Renal cortical epithelial cell (primary cell): ENCODE results near the gene EXOC4. TPM values are rescaled to one million over a fixed set of nuclear protein-coding genes. Genes with fewer than 3 reads are reported as not detected.

Experiments
- DNase-seq: peaks from one replicate; pipeline ENCODE4 v3.0.0-alpha.2; 2011; ENCODE audit warnings: low read depth
- total RNA-seq: library from RNA; depleted of rRNA; stranded (reverse); fragments of >200 nt; gene quantifications from 2 replicates; pipeline ENCODE4 v1.2.3, GENCODE V29; 2014

Gene EXOC4
- total RNA-seq, 1 donor from 2014 or later: 144 TPM

DNA sequence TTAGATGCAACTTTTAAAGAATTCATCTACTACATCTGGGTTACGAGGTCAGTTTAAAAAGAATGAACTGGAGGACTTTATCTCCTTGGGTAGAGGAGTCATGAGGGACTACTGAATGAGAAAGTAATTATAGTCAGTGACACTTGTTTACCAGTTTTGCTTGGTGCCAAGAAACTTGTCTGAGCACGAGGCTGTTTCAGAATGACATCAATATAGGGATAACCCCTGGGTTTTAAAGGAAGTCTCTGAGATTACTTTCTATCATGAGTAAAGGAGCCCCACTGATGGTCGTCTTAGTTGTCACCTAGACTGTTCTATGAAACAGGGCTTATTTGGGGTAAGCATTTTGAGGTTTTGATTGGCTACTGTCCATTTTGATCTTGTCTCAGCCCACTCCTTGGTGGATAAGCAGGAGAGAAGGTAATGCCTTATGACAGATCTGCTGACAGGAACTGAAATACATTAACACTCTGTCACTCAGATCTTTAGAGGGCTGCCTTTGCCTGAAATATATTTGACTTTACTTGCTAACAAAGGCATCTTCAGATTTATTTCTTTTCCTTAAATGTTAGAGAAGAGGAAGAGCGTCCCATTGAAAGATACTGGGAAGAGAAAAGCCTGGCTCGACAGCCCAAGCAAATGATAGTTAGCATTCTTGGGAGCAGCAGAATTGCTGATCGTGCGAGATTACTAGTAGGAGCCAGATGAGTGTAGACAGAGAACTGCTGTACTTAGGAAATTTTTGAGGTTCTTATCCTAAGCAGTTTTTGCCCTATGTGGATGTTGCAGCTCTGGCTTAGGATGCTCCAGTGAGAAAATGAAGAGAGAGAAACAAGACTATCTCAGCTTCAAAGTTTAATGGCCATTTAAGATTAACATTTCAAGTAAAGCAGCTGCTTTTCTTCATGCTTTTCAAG is 575.1 kb downstream of the EXOC4 start:
- peak; percentile 37 for DNase-seq

DNA sequence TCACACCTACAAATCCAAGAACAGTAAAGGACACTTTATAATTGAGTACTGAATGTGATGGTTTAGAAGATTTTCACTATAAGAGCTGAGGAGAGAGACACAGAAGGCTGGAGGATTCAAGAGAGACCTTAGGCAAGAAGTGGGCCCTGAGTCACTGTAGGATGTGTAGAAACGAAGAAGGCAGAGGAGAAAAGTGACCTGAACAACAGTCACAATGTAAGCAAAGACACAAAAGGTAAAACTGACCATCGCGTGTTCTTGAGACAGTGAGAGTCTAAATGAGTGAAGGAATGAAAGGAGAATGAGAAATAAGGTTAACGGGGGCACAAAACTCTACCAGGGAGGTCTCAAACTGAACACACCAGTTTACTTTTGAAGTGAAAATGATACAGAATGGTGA is 576.0 kb downstream of the EXOC4 start:
- DNase-seq: peak; percentile 46

DNA sequence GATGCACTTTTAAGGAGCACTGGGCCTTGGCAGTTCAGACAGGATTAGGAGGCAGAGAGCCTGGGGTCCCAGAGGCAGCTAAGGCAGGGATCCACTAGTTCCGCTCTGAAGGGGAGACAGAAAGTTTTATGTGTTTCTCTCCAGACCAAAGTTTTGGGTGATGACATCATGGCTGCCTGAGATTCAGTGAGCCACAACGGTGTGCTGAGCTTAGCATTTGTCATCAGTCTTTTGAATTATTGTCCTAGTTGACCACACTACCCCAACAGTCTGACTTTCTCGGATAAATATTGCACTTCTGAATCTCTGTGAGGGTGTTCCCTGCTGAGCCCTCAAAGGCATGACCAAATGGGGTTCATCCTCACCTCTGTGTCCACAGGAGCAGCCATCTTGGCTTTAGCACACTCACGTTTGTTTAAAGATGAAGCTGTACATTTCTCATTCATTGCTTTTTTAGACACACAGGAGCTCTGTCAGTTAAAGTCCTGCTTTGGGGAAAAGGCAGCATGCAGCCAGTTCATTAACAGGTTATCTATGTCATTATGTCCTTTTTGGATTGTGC is 576.5 kb downstream of the EXOC4 start:
- peak; percentile 93 for DNase-seq

DNA sequence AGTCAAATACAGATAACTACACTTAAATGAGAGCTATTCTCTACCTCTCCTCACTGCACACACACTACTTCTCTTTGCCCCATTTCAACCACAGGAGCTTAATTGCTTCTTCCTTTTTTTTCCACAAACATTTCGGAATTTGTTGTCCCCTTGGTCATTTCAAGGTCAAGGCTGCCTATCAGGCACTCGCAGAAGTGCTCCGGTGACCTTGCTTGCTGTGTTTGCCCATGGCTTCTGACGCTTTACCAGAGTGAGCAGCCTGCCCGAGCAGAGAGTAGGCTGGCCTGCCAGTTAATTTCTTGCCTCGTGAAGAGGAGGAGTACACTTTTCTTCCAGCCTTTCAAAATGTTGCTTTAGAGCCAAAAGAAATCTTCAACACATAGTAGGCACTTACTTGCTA is 577.2 kb downstream of the EXOC4 start:
- DNase-seq: no peak

DNA sequence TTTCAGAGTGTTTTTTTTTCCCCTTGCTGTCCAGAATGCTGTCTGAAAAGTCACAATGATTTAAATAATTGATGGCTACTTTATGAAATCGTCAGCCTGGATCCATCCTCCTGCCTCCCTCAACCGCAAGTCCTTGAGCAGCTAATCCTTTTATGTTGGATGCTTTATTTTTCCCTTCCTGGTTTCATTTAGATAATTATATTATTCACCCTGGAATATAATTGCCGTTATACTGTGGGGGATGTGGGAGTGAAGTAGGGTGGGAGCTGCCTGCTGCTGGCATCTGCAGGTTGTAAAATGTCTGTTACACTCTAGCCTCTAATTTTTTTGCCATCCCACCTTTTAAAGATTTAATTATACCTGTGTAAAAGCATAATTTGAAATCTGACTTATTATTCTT is 583.8 kb downstream of the EXOC4 start:
- no peak for DNase-seq

DNA sequence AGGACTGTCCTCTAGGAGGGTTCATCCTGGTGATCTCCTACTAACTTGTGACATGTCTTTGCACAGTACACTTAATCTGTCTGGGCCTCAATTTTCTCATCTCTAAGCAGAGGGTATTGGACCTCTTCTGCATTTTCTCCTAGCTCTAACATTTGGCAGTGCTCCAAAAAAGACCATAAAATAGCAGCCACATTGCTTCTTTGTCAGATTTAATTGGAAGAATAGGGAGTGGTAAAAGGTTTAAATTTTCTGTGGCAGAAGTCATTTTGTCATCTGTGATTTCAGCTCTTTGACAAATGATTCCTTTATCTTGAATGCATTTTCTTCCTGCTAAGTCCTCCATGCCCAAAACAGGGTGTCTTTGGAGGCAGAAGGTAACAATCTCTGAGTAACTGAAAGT is 584.3 kb downstream of the EXOC4 start:
- no peak for DNase-seq

DNA sequence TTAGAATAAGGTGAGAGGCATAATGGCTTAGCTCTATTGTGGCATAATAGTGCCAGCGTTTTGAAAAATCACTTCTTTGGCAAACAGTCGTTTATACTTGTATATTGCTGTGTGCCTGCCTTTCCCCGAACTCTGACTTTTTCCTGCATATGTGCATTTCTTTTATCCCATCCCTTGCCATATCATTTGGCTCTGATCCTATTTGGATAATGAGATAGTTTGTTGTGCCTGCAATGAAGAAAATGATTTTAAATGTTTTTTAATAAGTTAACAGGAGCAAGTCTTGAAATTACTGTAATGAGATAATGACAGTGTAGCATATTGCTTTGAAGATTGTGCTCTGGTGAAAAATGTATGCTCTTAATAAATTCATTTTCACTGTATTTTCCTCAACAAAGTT is 586.2 kb downstream of the EXOC4 start:
- DNase-seq: no peak

DNA sequence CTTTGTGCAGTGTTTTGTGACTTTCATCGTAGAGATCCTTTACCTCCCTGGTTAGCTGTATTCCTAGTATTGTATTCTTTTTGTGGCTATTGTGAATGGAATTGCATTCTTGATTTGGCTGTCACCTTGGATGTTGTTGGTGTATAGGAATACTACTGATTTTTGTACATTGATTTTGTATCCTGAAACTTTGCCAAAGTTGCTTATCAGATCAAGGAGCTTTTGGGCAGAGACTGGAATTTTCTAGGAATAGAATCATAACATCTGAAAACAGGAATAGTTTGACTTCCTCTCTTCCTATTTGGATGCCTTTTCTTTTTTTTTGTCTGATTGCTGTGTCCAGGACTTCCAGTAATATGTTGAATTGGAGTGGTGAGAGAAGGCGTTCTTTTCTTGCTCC is 590.5 kb downstream of the EXOC4 start:
- DNase-seq: no peak

DNA sequence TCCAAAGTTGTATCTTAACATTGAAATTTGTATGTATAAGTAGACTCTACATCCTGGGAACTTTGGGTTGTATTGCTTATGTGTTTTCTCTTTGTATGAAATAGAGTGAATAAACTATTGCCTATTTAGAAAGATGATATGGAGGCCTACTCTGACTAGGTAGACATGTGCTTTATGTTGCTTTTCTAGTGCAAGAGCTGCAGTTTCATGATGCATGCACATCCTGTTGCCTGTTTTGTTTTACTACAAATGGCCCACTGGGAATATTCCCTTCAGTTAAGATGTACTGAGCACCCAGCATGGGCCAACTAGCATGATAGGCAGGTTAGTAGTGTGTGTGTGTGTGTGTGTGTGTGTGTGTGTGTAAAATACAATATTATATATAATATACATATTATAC is 592.1 kb downstream of the EXOC4 start:
- DNase-seq: no peak

DNA sequence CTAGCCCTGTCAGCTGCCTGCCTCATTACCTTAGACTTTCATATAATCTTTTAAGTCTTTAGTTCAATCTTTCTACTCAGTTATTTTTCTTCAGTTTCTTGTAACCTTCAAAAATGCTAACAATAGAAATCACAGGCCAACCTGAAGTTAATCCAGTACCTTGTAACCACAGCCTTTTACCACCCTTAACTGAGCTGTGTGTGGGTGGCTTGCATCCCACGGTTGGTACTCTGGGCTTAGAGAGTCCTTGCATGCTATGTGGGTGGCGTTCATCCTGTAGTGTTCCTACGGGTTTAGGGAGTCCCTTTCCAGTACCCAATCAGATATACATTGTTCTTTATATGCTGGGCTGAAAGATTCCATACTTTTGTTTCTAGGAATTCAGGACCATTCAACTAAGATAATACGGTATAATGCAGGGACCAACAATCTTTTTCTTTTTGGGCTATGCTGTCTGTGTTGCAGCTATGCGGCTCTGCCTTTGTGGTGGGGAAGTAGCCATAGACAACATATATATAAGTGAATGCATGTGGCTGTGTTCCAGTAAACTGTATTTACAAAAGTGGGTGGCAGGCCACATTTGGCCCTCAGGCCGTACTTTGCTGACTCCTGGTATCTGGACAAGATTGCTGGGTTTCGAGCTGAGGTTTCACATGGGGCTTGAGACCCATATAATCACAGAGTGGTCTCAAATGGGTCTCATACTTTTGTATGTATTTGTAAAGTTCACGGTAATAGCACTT is 593.5 kb downstream of the EXOC4 start:
- peak; percentile 34 for DNase-seq

DNA sequence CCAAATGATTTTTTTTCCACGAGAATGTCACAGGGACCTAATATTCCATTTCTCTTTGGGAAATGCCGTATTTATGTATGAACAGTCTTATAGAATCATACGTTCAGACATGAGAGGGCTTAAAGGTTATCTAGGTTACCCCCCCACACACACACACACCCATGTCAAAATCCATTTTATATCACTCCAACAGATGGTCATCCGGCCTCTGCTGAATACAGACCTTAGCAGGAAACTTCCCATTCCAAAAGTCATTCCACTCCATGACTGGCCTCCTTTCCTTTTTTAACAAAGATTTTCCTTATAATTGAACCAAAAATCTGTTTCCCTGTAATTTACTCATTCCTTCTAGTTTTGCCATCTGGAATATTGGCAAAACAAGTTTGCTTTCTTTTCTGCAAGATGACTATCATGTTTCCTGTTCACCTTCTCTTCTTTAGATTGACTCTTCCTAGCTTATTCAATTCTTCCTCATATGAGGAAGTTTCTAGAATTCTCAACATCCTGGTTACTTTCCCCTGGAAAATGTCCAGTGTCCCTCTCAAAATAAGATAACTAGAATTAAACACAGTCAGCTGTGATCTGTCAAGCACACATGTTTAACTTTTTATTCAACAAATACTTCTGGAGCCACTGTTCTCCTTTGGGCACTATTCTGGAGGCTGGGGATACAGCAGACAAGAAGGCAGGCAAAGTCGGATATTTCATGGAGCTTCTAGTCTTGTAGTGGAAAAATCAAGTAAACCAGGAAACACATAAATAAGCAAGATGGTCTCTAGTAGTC is 597.8 kb downstream of the EXOC4 start:
- no peak for DNase-seq

DNA sequence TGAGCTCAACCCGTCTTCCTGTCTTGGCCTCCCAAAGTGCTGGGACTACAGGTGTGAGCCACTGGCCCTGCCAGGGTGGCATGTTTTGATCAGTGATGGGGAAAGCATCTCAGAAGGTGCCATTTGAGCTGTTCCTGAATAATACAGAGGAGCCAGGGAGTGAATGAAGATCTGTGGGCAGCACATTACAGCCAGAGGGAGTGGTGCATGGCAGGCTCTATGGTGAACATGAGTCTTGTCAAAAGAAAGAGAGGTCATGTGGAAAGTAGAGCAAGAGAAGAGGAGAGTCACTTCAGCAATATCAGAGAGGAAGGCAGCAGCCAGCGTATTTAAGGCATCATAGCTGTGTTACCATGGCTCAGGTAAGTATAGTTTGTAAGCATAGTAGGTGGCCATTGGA is 598.5 kb downstream of the EXOC4 start:
- DNase-seq: peak; percentile 55

DNA sequence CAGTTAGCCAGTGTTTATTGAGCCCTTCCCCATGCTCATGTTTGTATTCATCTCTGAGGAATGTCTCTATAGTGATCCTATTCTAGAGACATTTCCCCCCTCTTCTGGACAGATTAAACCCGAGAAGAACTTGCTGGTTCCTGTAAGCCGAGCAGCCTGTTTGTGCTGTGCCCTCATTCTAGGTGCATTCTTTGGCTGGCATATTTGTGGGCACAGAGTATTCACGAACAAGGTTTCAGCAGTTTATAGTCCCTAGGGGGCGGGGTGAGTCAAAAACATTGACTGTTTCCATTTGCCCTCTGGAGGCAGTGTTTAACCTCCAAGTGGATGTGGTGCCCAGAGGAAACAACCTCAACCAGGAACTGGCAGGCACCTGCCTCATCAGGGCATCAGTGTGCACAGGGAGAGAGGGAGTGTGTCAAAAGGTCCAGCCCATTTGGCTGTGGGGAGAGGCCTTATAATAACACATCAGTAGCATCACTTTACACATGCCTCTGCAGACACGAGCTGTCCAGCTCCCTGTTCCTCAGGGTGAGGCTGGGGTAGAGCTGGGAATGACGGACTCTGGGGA is 600.9 kb downstream of the EXOC4 start:
- peak; percentile 99 for DNase-seq

DNA sequence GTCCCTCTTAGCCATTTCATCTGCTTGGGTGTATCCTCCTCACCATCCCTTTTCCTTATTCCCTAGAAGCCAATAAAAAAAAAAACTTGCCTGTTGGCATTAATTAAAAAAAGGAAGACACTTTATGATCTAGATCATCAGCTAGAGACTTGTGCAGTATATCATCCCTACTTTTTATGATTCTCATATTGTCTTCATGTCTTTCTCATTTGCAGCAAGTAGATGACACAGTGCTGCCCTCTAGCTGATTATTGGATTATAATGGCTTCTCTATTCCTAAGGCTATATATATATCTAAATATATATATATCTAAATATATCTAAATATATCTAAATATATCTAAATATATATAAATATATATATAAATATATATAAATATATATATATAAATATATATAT is 601.9 kb downstream of the EXOC4 start:
- DNase-seq: peak; percentile 48

DNA sequence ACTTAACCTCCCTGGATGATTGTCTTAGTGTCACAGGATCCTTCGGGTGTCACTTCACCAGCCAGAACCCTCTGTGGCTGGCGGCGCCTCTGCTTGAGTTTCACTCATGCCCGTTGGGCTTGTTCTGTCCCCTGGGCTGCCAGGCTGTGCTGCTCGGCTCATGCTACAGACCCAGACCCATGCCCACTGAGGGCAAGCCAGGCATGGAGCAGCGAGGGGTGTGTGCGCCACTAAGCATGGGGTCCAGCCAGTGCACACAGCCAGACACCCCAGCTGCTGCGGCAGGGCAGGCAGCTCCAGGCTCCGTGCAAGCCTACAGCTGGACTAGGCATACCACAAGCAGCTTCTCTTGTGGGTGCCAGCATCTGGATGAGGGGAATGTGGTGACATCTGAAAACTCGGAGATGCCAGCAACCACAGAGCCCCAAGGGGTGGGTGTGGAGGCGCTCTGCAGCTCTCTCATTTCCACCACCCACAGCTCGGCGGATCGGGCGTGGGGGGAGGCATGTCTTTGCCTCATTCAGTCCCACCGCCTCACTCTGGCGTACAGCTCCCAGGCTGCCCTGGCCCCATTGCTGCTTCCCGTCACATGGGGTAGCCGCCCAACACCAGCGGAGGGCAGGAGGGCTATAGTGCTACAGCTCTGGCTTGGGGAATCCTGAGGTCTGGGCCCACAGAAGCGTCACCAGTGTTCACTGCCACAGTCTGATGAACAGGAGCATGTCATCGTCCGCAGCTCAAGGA is 604.7 kb downstream of the EXOC4 start:
- DNase-seq: no peak

DNA sequence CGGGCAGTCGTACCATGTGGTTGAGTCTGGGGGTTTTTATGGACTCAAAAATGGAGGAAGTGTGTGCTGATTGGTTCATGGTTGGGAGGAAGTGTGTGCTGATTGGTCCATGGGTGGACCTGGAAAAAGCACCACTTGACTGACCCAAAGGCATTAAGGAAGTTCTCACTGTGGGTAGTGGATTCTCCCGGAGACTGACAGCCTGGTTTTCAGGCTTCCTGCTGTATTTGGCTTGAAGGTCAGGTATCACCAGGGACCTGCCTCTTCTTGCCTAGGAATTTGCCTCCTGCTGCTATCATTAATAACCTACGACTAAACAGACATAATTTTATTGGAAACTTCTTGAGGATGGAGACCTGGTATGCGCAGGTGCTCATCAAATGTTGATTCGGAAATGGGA is 605.4 kb downstream of the EXOC4 start:
- no peak for DNase-seq

DNA sequence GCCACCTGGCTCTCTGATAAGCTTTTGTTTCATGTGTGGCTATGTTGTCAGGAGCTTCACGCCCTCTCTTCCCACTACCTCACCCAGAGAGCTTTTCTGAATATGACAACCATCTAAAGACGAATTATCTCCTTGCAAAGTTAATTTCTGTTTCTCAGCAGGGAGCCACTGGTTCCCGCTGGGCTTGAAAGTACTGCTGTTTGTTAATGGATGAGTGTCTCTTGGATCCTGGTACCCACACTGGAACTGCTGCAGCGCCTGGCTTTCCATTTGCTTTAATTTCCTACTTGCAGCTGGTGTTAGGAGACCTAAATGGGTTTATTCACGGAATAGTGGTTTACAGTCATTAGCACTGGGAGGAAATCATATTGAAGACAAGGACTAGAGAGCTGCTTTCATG is 606.4 kb downstream of the EXOC4 start:
- DNase-seq: no peak

DNA sequence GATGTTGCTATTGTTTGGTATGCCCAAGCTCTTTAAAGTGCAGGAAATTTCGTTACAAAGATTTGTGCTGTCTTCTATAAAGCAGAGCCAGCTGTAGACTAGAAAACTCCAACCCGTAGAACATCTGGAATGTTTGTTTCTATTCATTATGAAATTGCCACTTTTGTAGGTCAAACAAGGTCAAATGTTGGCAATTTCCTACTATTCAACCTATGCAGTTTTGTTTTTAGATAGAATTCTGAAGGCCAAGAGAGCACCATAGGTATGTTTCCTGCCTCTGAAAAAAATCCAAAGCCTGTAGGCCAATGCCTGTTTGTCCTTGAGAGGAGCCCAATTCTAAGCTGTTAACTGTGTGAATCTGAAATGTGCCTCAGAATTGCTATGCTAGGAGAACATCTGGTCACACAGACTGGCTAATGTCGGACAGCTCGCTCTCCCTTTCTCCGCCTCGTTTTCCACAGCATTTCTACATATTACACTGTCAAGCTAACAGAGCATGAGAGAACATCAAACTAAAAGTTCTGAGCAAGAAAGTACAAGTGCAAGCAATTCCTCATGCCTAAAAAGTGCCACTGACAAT is 607.1 kb downstream of the EXOC4 start:
- no peak for DNase-seq

DNA sequence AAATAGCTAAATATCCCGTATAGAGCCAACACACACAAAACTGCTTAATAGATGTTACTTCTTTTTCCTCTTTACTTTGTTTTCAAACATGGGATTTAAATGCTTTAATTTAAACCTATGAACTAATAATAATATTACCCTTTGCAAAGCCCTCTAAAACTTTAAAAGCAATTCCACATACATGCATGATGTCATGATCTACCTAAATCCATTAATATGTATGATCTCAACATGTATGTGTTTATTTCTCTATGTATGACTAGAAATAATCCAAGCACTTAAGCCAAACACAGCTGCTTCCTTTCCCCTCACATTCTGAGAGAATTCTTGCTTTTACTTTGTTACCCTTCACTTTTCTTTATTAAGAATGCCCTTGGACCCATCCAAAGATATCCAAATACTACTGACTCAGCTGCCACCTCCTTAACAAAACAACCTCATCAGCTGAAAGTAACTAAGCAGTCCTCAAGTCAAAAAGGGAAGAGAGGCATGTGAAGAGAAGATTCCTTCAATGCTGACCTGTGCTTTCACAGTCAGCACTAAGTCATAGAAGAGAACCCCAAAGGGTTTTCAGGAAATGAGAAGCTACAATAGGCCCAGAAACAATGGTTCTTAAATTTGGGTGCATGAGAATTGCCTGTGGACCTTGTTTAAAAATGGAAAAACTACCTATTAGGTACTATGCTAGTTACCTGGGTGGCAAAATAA is 607.9 kb downstream of the EXOC4 start:
- DNase-seq: no peak

DNA sequence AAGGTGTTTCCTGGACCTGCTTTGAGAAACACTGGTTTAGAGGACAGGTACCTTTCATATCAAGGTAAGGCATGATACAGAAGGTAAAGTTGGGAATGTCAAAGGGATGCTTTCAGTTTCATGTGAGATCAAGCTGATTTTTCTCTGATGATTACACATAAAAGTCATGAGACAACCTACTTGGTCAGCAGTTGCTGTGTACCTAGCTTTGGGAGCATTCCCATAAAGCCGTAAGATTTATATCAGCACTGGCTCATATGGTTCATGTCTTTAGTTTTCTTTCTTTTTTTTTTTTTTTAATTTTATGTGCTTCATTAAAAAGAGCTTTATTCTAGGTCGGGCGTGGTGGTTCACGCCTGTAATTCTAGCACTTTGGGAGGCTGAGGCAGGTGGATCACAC is 609.0 kb downstream of the EXOC4 start:
- DNase-seq: peak; percentile 24
